ENCODE measurements around the gene SPHKAP. TPM values are rescaled to one million over a fixed set of nuclear protein-coding genes. Genes with fewer than 3 reads are reported as not detected.
A peak's percentile ranks its signal among the peaks of the same experiment; 100 is the strongest.
"Not testable (repeated sequence)": the region's sequence is repeated elsewhere in the genome, so short reads cannot be mapped to it uniquely, and the experiment has no call there.

SPHKAP gene
- polyA plus RNA-seq, 4 donors, result 1.9 to 6.6 (median 3.6) TPM

DNA sequence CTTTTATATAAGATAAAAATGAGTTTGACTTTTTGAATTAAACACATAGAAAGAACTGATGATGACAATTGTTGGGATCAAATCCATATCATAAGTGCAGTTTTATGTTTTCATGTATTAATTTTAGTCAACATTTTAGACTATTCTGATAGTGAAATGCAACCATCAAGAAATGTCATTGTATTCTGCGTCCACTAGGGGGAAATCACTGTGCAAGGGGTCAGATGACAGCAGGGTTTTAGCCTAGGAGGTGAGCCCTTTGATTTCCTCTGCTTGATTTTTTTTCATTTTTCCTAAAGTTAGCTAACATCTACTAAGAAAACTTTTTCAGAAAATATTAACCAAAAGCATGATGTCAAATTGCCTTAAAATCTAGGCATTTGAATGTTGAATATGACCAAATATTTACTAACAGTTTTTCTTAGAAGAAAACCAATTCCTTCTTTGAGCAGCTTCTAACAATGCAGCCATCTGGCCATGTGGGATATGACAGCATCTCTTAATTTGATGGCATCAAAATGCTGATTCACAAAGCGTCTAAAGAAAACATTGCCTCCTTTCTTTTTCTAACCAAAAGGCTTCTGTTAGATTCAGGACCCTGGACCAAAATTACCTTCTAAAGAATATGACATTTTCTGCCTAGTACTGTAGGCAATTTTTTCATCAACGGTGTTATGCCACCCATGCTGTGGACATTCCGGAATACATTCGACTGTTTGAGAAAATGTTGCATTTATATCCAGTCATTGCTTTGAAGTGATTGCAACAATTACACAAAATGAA lies 141.5 kb downstream of the SPHKAP start:
- no peak for DNase-seq (ENCODE audit: low read depth in 4 of 4, low spot score in 2 of 4)

DNA sequence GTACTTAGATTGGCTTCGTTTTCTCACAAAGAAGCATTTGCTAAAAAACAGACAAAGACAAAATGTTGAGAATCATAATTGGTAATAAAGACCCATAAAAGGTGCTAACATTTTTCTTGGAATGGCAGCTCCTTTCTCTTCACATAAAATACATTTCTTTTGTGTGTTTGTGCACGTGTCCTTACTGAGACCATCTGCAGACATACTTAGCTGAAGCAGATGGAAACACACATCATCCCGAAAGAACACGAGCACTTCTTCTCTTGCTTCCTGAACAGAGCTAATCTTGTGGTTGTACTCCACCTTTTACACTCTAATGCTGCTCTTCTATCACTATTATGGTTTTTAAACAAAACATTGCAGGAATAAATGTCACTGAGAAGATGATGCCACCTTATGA lies 142.5 kb downstream of the SPHKAP start:
- DNase-seq (ENCODE audit: low read depth in 4 of 4, low spot score in 2 of 4), result no peak

DNA sequence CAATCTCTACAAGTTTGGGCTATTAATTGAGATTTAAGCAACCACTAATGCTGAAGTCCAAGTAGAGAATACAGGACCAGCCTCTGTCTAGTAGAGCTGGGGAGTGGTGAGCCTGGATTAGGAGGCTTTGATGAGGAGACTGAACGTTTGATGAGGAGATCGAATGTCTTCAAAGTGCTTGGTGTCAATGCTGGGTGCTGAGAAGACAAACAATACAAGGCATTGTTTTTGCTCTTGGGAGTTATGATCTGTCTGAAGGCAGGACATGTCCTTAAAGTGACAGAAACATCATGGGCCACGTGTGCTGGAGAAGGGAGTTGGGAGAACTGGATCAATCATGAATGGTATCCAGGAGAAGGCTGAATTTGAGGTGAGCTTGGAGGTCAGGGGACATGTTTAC lies 143.6 kb downstream of the SPHKAP start:
- DNase-seq (ENCODE audit: low read depth in 4 of 4, low spot score in 2 of 4), result no peak

DNA sequence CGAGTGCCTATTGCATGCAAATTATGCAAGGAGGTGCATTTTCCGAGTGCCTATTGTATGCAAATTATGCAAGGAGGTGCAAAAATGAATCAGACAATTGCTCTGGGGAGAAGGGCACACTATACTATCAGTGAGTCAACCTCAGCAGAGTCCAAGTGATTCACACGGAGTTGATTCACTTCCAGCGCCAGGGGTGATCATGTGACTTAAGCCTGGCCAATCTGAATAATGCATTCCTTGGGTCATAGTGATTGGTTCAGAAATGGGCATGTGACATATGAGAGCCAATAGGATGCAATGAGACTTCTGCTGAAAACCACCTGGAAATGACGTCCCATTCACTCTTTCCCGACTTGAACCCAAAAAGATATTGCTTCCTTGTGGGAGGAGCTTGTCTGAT lies 157.9 kb downstream of the SPHKAP start:
- no peak for DNase-seq (ENCODE audit: low read depth in 4 of 4, low spot score in 2 of 4)

GRCh38 chr2:228018311-228018710 lies 163.2 kb downstream of the SPHKAP start:
- no peak for DNase-seq (ENCODE audit: low read depth in 4 of 4, low spot score in 2 of 4)

DNA sequence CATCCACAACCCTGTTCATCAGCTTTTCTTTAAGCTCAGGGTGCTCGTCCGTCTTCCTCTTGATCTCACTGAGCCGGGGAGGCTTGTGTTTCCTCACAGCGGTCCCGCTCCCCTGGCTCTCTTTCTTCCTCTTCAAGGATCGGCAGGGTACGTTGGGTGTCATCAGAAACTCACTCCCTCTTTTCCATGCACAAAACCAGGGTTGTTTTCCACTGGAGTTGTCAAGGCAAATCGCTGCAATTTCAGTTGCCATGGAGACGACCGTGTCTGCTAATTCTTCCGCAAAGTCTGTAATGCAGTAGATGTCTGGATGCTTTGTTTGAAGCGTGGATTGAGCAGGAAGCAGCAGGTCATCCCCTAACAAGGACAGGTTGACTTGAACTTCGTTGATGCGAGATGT lies 163.7 kb downstream of the SPHKAP start:
- DNase-seq (ENCODE audit: low read depth in 4 of 4, low spot score in 2 of 4), result no peak

- no peak for DNase-seq (ENCODE audit: low read depth in 4 of 4, low spot score in 2 of 4)
These were observed 165.1 kb downstream of the SPHKAP start for GRCh38 chr2:228016402-228016801.

- no peak for DNase-seq (ENCODE audit: low read depth in 4 of 4, low spot score in 2 of 4)
These were observed 165.7 kb downstream of the SPHKAP start for GRCh38 chr2:228015741-228016140.

- no peak for DNase-seq (ENCODE audit: low read depth in 4 of 4, low spot score in 2 of 4)
These were observed 185.1 kb downstream of the SPHKAP start for GRCh38 chr2:227996366-227996765.

DNA sequence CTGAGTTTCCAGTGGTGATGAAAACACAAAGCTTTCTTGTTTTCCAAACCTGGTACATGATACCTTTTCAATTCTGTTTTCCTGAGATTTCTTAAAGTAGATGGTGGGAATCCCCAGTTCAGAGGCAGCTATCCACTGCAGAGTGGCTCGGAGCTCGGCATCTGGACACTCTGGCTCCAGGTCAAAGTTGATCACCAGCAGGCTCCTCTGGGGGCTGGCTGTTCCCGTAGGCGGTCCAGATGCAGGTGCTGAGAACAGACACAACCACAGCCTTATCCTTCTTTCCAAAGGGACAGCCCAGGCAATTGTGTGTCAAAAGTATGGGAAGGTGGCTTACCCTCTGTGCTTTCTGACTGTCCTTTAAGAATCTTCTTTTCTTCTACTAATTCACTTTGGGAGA lies 190.6 kb downstream of the SPHKAP start:
- no peak for DNase-seq (ENCODE audit: low read depth in 4 of 4, low spot score in 2 of 4)

- no peak for DNase-seq (ENCODE audit: low read depth in 4 of 4, low spot score in 2 of 4)
These were observed 208.2 kb downstream of the SPHKAP start for GRCh38 chr2:227973241-227973640.

DNA sequence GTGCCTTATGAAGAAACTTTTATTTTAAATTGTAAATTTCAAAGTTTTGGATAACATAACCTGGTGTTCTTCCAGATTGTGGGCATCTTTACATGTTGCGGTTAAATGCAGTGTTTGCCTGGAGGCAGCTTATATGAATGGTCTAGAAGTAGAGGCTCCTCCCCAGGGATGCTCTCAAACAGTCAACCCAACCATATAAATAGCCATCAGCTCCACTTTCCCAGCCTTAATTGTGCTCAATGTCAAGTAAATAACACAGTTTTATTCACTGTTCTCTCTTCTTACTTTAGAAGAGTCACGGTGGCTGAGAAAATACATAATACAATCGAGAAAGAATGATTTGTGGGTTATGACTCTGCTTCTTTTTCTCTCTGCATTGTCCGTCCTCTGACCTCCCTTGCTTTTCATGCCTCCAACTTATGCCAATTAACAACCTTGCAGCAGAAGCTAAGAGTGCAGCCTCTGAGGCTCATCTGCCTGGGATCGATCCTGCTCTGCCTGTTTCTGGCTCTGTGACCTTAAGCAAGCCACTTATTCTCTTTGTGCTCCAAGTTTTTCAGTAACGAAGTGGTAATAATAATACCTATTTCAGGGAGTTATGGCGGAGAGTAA lies 209.8 kb downstream of the SPHKAP start:
- no peak for DNase-seq (ENCODE audit: low read depth in 4 of 4, low spot score in 2 of 4)

DNA sequence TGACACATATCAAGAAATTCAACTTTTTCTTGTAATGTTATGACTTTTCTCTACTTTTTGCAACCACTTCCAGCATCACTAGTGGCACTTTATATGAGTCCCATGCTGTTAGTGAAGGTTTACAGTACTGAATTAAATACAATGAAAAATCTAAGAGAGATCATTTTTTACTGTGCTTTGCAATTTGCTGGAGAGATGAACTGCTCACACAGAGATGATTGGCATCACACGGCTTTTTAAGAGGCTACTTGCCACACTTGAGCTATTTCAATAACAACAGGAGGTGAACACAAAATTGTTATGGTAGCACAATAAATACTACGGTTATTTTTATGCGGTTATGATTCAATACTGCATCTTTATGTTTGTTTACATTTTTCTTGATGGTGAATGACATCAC lies 221.2 kb downstream of the SPHKAP start:
- DNase-seq (ENCODE audit: low read depth in 4 of 4, low spot score in 2 of 4), result no peak

DNA sequence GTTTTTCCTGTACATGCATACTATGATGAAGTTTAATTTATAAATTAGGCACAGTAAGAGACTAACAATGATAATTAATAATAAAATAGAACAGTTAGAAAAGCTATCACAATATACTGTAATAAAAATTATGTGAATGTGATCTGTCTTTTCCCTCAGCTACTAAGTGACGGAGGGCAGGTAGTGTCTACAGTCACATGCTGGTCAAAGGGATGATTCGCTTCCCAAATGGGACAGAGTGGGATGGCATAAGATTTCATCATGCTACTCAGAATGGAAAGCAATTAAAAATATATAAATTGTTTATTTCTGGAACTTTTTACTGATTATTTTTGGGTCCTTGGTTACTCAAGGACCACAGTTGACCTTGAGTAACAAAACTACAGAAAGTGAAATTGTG lies 238.5 kb downstream of the SPHKAP start:
- DNase-seq (ENCODE audit: low read depth in 4 of 4, low spot score in 2 of 4), result no peak

- DNase-seq (ENCODE audit: low read depth in 4 of 4, low spot score in 2 of 4), result no peak
These were observed 239.5 kb downstream of the SPHKAP start for GRCh38 chr2:227942021-227942420.

GRCh38 chr2:227939271-227940027 lies 242.0 kb downstream of the SPHKAP start:
- DNase-seq (ENCODE audit: low read depth in 4 of 4, low spot score in 2 of 4), result peak in 1 of 4 donors; percentile 3

- not testable (repeated sequence) for DNase-seq (ENCODE audit: low read depth in 4 of 4, low spot score in 2 of 4)
These were observed 245.2 kb downstream of the SPHKAP start for GRCh38 chr2:227936249-227936648.

DNA sequence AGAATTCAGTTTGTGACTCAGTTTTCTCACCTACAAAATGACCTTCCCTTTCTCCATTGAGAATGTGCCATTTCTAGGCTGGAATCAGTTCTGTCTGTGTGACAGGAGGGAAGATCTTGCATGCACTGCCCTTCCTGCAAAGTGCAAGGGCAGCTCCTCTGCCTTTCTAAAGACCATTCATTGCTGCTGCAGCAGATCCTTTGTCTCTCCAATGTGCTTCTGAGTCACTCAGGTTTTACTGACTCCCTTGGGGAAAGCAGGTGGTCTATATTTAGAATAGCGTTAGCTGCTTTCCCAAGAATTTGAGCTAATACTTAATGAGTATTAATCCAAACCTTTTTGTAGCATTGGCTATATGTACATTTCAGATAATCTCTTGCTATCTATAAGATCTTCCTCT lies 247.6 kb downstream of the SPHKAP start:
- DNase-seq (ENCODE audit: low read depth in 4 of 4, low spot score in 2 of 4), result no peak

- no peak for DNase-seq (ENCODE audit: low read depth in 4 of 4, low spot score in 2 of 4)
These were observed 249.1 kb downstream of the SPHKAP start for GRCh38 chr2:227932403-227932802.

GRCh38 chr2:227932001-227932400 lies 249.5 kb downstream of the SPHKAP start:
- DNase-seq (ENCODE audit: low read depth in 4 of 4, low spot score in 2 of 4), result no peak
